Measurements from ENCODE around the gene PRR12. TPM values are rescaled to one million over a fixed set of nuclear protein-coding genes. Genes with fewer than 3 reads are reported as not detected.

The PRR12 gene
- total and polyA plus RNA-seq, 9 of the 15 experiments (the other 6 are each of a cell fraction or from before 2014, with no cell fraction given): 0.01 to 21.1 (median 0.98) TPM

GRCh38 chr19:49613374-49613773, 22.4 kb downstream of the PRR12 start:
- no TSS peak for BruUV-seq (replicated peaks)
- H3K27me3 ChIP-seq (ENCODE audit: control insufficient read depth in 2 of 2, insufficient read depth in 2 of 2, low read length in 2 of 2): no peaks in the 10 kb centered on the region
- H3K9me1 ChIP-seq (ENCODE audit: control insufficient read depth, insufficient read depth, low read length): peaks cover 2% of the 10 kb centered on the region
- POLR2A ChIA-PET: no interaction called here
- FAIRE-seq: no peak
- no peak overlapping the region for H3K9ac ChIP-seq (ENCODE audit: insufficient read depth in 1 of 2, low read depth in 2 of 2, low read length in 2 of 2)
- no peak overlapping the region for H3K4me2 ChIP-seq (ENCODE audit: insufficient read depth, low read length)
- no peak overlapping the region for H2AFZ ChIP-seq (ENCODE audit: low read depth, low read length)
- ATAC-seq: no peak
- H4K20me1 ChIP-seq (replicated peaks; ENCODE audit: control insufficient read depth, insufficient read depth, low read length): no peaks in the 10 kb centered on the region; the same call in 1 of the 2 replicates
- in situ Hi-C loops (cut with MboI): no loop called here
- CTCF ChIA-PET (ENCODE audit: low intra/inter-chr PET ratio): no interaction called here
- WGBS (ENCODE audit: insufficient coverage, low coverage, missing lambda C conversion rate): 73% methylated on average over 4 of the region's 4 CpGs
- no peak overlapping the region; the same call in 2 of the 3 replicates for H3K27ac ChIP-seq (ENCODE audit: extremely low read depth, low read depth, low read length)
- H3K9me3 ChIP-seq (replicated peaks; ENCODE audit: control insufficient read depth, insufficient read depth, low read depth, low read length): no peaks in the 10 kb centered on the region
- peaks cover 76% of the 10 kb centered on the region; the same call in 2 of the 3 replicates for H3K36me3 ChIP-seq (ENCODE audit: control insufficient read depth, insufficient read depth, low read length)
- intact Hi-C loops (cut with micrococcal nuclease): no loop called here
- peaks cover 0 to 5% of the 10 kb centered on the region in 2 experiments; a peak in 2 of 5 replicates for H3K4me1 ChIP-seq (replicated peaks in 1 of 2; ENCODE audit: control insufficient read depth in 2 of 2, insufficient read depth in 2 of 2, low read length in 2 of 2)
- H3K4me3 ChIP-seq: no peak overlapping the region
- TF ChIP-seq ZKSCAN8 (CRISPR knock-in tag; IDR thresholded peaks at IDR 0.05) (no peak), TCF3 (CRISPR knock-in tag; IDR thresholded peaks at IDR 0.05) (no peak), HNRNPLL (IDR thresholded peaks at IDR 0.05; ENCODE audit: low read depth, low read length, poor library complexity, severe bottlenecking) (no peak), GTF3C2 (IDR thresholded peaks at IDR 0.05; ENCODE audit: borderline replicate concordance, extremely low read depth, insufficient read length) (no peak), POLR2AphosphoS5 (IDR thresholded peaks at IDR 0.05; ENCODE audit: control insufficient read depth, insufficient read depth, low read depth, low read length) (no peak), ZNF212 (CRISPR knock-in tag; IDR thresholded peaks at IDR 0.05) (no peak), TOE1 (IDR thresholded peaks at IDR 0.05; ENCODE audit: borderline replicate concordance) (no peak), TOE1 (CRISPR knock-in tag; IDR thresholded peaks at IDR 0.05; ENCODE audit: borderline replicate concordance, low read depth) (no peak), HDAC3 (IDR thresholded peaks at IDR 0.05; ENCODE audit: borderline replicate concordance, partially characterized antibody) (no peak), ZNF324 (CRISPR knock-in tag; IDR thresholded peaks at IDR 0.05) (no peak), NFIC (IDR thresholded peaks at IDR 0.05) (no peak)
- DNase-seq (ENCODE audit: extremely low read depth in 1 of 4, low spot score in 3 of 4): no peak
- peaks cover 3% of the 10 kb centered on the region; the same call in 1 of the 3 replicates for H3K79me2 ChIP-seq (ENCODE audit: control insufficient read depth, insufficient read depth, low read length)

Data from K562 (cell line).